Natural killer cell treated with Interleukin-12 subunit alpha and Interleukin-12 subunit beta and Interleukin-15 and Interleukin-18, amount 100 ng/mL, for 72 hours (primary cell): ENCODE results near the gene CNDP2. TPM values are rescaled to one million over a fixed set of nuclear protein-coding genes. Genes with fewer than 3 reads are reported as not detected.
"Not testable (repeated sequence)": the region's sequence is repeated elsewhere in the genome, so short reads cannot be mapped to it uniquely, and the experiment has no call there.

Experiments used
- ATAC-seq, 2 donors: fragments of 150-1000 bp; cut with Tn5 transposase in 1 of 2; sonication (Bioruptor Pico), chemical (Tn5 transposase) in 1 of 2; 2 replicates each; pipeline ENCODE4 v1.10.0; 2021
- DNase-seq: peaks from one replicate; pipeline ENCODE4 v3.0.0; 2022; ENCODE audit warnings: low spot score
- H3K27ac Mint-ChIP-seq, 2 donors: 1 replicate in 1 of 2; 2 replicates in 1 of 2; pipeline ENCODE4 v1.8.0; 2022; ENCODE audit warnings: mixed read lengths in 2 of 2, mild to moderate bottlenecking in 1 of 2, moderate library complexity in 1 of 2
- H3K27me3 Mint-ChIP-seq, 2 donors: 1 replicate in 1 of 2; 2 replicates in 1 of 2; pipeline ENCODE4 v1.8.0; 2022; ENCODE audit warnings: mixed read lengths in 2 of 2
- H3K36me3 Mint-ChIP-seq: one replicate; pipeline ENCODE4 v1.8.0; 2022; ENCODE audit warnings: mixed read lengths
- H3K4me1 Mint-ChIP-seq, 2 donors: 1 replicate in 1 of 2; 2 replicates in 1 of 2; pipeline ENCODE4 v1.8.0; 2022; ENCODE audit warnings: low read depth in 2 of 2, mixed read lengths in 2 of 2, mild to moderate bottlenecking in 1 of 2
- H3K4me3 Mint-ChIP-seq: one replicate; pipeline ENCODE4 v1.8.0; 2022; ENCODE audit warnings: mixed read lengths
- H3K9me3 Mint-ChIP-seq: 2 replicates; pipeline ENCODE4 v1.8.0; 2022; ENCODE audit warnings: mixed read lengths
- total RNA-seq, 2 donors: library from RNA; stranded (reverse); gene quantifications; one replicate each; pipeline ENCODE4 v1.2.3, GENCODE V29; 2022

Gene CNDP2
- total RNA-seq, 2 donors from 2014 or later, result 152 to 215 TPM

GRCh38 chr18:74521068-74521725 is 25.0 kb downstream of the CNDP2 start:
- no peak overlapping the region for H3K27ac Mint-ChIP-seq
- peaks cover 5% of the 10 kb centered on the region for H3K36me3 Mint-ChIP-seq

GRCh38 chr18:74522635-74523548 is 26.7 kb downstream of the CNDP2 start:
- Mint-ChIP-seq H3K27ac (no peak overlapping the region), H3K36me3 (no peaks in the 10 kb centered on the region), H3K27me3 (no peaks in the 10 kb centered on the region), H3K4me1 (peaks cover 0 to 5% of the 10 kb centered on the region in 2 donors), H3K9me3 (no peaks in the 10 kb centered on the region), H3K4me3 (no peak overlapping the region)
- DNase-seq, result no peak
- ATAC-seq, result no peak

More at GRCh38 chr18:74521068-74521725, 25.0 kb downstream of the CNDP2 start:
- Mint-ChIP-seq H3K27me3 (no peaks in the 10 kb centered on the region), H3K9me3 (no peaks in the 10 kb centered on the region), H3K4me1 (peaks cover 0 to 5% of the 10 kb centered on the region in 2 donors), H3K4me3 (no peak overlapping the region)
- DNase-seq (no peak), ATAC-seq (no peak)

GRCh38 chr18:74524097-74524496 is 27.9 kb downstream of the CNDP2 start:
- DNase-seq (no peak), ATAC-seq (no peak)
- H3K9me3 Mint-ChIP-seq, result no peaks in the 10 kb centered on the region
- H3K36me3 Mint-ChIP-seq, result no peaks in the 10 kb centered on the region
- peak overlapping the region in 1 of 2 donors; percentile 32 for H3K27ac Mint-ChIP-seq
- peaks cover 0 to 5% of the 10 kb centered on the region in 2 donors for H3K4me1 Mint-ChIP-seq
- H3K27me3 Mint-ChIP-seq, result peaks cover 0 to 2% of the 10 kb centered on the region in 2 donors
- no peak overlapping the region for H3K4me3 Mint-ChIP-seq

- H3K9me3 Mint-ChIP-seq, H3K27ac Mint-ChIP-seq, H3K27me3 Mint-ChIP-seq, H3K36me3 Mint-ChIP-seq, H3K4me1 Mint-ChIP-seq, DNase-seq, ATAC-seq, H3K4me3 Mint-ChIP-seq: not testable (repeated sequence)
Observed at GRCh38 chr18:74524915-74525314, 28.8 kb downstream of the CNDP2 start.

GRCh38 chr18:74525741-74526140 is 29.6 kb downstream of the CNDP2 start:
- Mint-ChIP-seq H3K4me3 (no peak overlapping the region), H3K27me3 (peaks cover 0 to 8% of the 10 kb centered on the region in 2 donors), H3K9me3 (no peaks in the 10 kb centered on the region), H3K36me3 (no peaks in the 10 kb centered on the region), H3K27ac (no peak overlapping the region), H3K4me1 (peaks cover 0 to 5% of the 10 kb centered on the region in 2 donors)
- ATAC-seq (no peak), DNase-seq (no peak)

- DNase-seq, result no peak
- Mint-ChIP-seq H3K4me1 (peaks cover 0 to 5% of the 10 kb centered on the region in 2 donors), H3K36me3 (no peaks in the 10 kb centered on the region), H3K27ac (no peak overlapping the region), H3K27me3 (peaks cover 0 to 8% of the 10 kb centered on the region in 2 donors), H3K9me3 (no peaks in the 10 kb centered on the region), H3K4me3 (no peak overlapping the region)
- no peak for ATAC-seq
Observed at GRCh38 chr18:74526488-74526887, 30.3 kb downstream of the CNDP2 start.

GRCh38 chr18:74528478-74528877 is 32.3 kb downstream of the CNDP2 start:
- ATAC-seq (no peak), DNase-seq (no peak)
- no peaks in the 10 kb centered on the region for H3K9me3 Mint-ChIP-seq
- no peak overlapping the region for H3K27ac Mint-ChIP-seq
- H3K4me1 Mint-ChIP-seq, result peaks cover 0 to 5% of the 10 kb centered on the region in 2 donors
- H3K4me3 Mint-ChIP-seq, result no peak overlapping the region
- H3K36me3 Mint-ChIP-seq, result no peaks in the 10 kb centered on the region
- peaks cover 0 to 8% of the 10 kb centered on the region in 2 donors for H3K27me3 Mint-ChIP-seq

GRCh38 chr18:74528913-74529312 is 32.8 kb downstream of the CNDP2 start:
- no peaks in the 10 kb centered on the region for H3K36me3 Mint-ChIP-seq
- peaks cover 0 to 8% of the 10 kb centered on the region in 2 donors for H3K27me3 Mint-ChIP-seq
- DNase-seq (no peak), ATAC-seq (no peak)
- H3K9me3 Mint-ChIP-seq, result no peaks in the 10 kb centered on the region
- no peak overlapping the region for H3K27ac Mint-ChIP-seq
- no peak overlapping the region for H3K4me3 Mint-ChIP-seq
- peaks cover 0 to 5% of the 10 kb centered on the region in 2 donors for H3K4me1 Mint-ChIP-seq

GRCh38 chr18:74529378-74529777 is 33.2 kb downstream of the CNDP2 start:
- H3K27me3 Mint-ChIP-seq, result peaks cover 0 to 8% of the 10 kb centered on the region in 2 donors
- peaks cover 0 to 2% of the 10 kb centered on the region in 2 donors for H3K4me1 Mint-ChIP-seq
- ATAC-seq, result no peak

GRCh38 chr18:74529811-74530583 is 33.8 kb downstream of the CNDP2 start:
- H3K36me3 Mint-ChIP-seq, result no peaks in the 10 kb centered on the region
- H3K27me3 Mint-ChIP-seq, result peaks cover 0 to 8% of the 10 kb centered on the region in 2 donors
- no peaks in the 10 kb centered on the region for H3K4me1 Mint-ChIP-seq
- H3K9me3 Mint-ChIP-seq, result no peaks in the 10 kb centered on the region
- ATAC-seq, result no peak
- no peak overlapping the region for H3K27ac Mint-ChIP-seq
- no peak overlapping the region for H3K4me3 Mint-ChIP-seq
- DNase-seq, result no peak

More at GRCh38 chr18:74529378-74529777, 33.2 kb downstream of the CNDP2 start:
- Mint-ChIP-seq H3K36me3 (no peaks in the 10 kb centered on the region), H3K9me3 (no peaks in the 10 kb centered on the region), H3K4me3 (no peak overlapping the region), H3K27ac (no peak overlapping the region)
- DNase-seq, result no peak

GRCh38 chr18:74530584-74530862 is 34.4 kb downstream of the CNDP2 start:
- no peak overlapping the region for H3K4me3 Mint-ChIP-seq
- no peaks in the 10 kb centered on the region for H3K4me1 Mint-ChIP-seq
- H3K27me3 Mint-ChIP-seq, result peaks cover 0 to 8% of the 10 kb centered on the region in 2 donors
- DNase-seq (no peak), ATAC-seq (no peak)
- H3K27ac Mint-ChIP-seq, result no peak overlapping the region
- H3K36me3 Mint-ChIP-seq, result no peaks in the 10 kb centered on the region
- no peaks in the 10 kb centered on the region for H3K9me3 Mint-ChIP-seq

GRCh38 chr18:74531043-74531442 is 34.9 kb downstream of the CNDP2 start:
- ATAC-seq (no peak), DNase-seq (no peak)
- no peaks in the 10 kb centered on the region for H3K4me1 Mint-ChIP-seq
- H3K4me3 Mint-ChIP-seq, result no peak overlapping the region
- no peak overlapping the region for H3K27ac Mint-ChIP-seq
- H3K27me3 Mint-ChIP-seq, result peaks cover 0 to 8% of the 10 kb centered on the region in 2 donors
- no peaks in the 10 kb centered on the region for H3K36me3 Mint-ChIP-seq
- no peaks in the 10 kb centered on the region for H3K9me3 Mint-ChIP-seq

- H3K4me3 Mint-ChIP-seq, result no peak overlapping the region
- H3K27ac Mint-ChIP-seq, result no peak overlapping the region
- no peak for DNase-seq
- no peaks in the 10 kb centered on the region for H3K9me3 Mint-ChIP-seq
- H3K27me3 Mint-ChIP-seq, result peaks cover 0 to 8% of the 10 kb centered on the region in 2 donors
- no peaks in the 10 kb centered on the region for H3K4me1 Mint-ChIP-seq
- no peak for ATAC-seq
- H3K36me3 Mint-ChIP-seq, result no peaks in the 10 kb centered on the region
Observed at GRCh38 chr18:74532511-74533025, 36.4 kb downstream of the CNDP2 start.
